ENCODE measurements around the gene MAZ.
A peak's percentile ranks its signal among the peaks of the same experiment; 100 is the strongest.

MAZ gene

DNA sequence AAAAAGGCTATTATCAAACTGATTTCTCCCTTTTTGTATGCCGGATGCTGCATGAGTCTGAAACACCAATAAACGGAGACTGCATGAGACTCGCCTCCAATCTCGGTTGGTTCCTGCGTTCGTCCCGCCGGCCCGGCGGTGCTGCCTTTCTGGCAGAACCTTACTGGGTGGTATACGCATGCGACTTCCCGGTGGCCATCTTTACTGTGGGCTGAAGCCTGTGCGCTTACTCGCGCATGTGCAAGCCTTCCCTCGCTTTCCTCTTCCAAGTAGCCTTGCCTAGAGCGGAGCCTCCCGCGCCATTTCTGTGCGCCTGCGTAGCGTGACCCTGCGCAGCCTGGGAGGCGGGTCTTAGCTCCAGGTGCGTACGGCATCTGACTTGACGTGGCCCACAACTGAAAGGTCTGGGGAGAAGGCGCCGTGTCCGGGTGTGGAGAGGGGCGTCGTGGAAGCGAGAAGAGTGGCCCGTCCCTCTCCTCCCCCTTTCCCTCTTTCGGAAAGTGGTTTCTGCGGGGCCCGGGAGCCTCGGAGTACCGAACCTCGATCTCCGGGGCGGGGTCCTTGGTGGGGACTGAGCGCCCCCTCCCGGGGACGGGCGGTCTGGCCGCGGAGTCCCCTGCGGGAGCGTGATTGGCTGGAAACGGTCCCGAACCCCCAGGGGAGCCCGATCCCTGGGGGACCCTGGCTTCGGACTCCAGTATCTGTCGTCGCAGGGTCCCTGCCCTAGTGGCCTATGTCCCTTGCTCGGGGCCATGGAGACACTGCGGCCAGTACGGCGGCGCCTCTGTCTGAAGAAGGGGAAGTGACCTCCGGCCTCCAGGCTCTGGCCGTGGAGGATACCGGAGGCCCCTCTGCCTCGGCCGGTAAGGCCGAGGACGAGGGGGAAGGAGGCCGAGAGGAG is 9.7 kb downstream of the MAZ start, which contains the start of gene PAGR1:
PAGR1 (plus strand) TSS at position 360 of the 901 bp plus-strand sequence; CDS start at position 734, 374 bp downstream.
- TF ChIP-seq, protein P1, sequence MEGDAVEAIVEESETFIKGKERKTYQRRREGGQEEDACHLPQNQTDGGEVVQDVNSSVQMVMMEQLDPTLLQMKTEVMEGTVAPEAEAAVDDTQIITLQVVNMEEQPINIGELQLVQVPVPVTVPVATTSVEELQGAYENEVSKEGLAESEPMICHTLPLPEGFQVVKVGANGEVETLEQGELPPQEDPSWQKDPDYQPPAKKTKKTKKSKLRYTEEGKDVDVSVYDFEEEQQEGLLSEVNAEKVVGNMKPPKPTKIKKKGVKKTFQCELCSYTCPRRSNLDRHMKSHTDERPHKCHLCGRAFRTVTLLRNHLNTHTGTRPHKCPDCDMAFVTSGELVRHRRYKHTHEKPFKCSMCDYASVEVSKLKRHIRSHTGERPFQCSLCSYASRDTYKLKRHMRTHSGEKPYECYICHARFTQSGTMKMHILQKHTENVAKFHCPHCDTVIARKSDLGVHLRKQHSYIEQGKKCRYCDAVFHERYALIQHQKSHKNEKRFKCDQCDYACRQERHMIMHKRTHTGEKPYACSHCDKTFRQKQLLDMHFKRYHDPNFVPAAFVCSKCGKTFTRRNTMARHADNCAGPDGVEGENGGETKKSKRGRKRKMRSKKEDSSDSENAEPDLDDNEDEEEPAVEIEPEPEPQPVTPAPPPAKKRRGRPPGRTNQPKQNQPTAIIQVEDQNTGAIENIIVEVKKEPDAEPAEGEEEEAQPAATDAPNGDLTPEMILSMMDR (conservative IDR thresholded peaks at IDR 0.05; ENCODE audit: low read length) = peak; percentile 71
- peak; percentile 100 for DNase-seq (ENCODE audit: low read depth)
- peak within 1 kb of the TSS; percentile 89 for H3K4me3 ChIP-seq (ENCODE audit: low read length)

DNA sequence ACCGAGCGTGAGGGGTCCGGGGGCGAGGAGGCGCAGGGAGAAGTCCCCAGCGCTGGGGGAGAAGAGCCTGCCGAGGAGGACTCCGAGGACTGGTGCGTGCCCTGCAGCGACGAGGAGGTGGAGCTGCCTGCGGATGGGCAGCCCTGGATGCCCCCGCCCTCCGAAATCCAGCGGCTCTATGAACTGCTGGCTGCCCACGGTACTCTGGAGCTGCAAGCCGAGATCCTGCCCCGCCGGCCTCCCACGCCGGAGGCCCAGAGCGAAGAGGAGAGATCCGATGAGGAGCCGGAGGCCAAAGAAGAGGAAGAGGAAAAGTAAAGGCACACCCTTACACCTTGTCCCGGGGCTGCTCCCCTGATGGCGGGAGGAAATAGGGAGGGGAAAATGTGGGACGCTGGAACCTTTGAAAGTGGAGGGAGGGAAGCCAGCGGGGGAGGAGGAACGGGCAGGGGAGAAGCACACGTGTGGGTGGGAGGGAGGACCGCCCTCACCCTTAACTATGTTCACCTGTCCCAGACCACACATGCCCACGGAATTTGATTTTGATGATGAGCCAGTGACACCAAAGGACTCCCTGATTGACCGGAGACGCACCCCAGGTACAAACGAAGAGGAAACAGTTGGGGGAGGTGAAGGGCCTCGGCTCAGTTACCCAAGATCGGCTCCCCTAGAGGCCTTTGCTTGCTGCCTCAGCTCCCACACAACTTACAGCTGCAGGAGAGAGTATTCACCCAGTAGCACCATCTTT is 10.5 kb downstream of the MAZ start:
- H3K4me3 ChIP-seq (ENCODE audit: low read length) = peak overlapping the region; percentile 89
- TF ChIP-seq, protein P1 (conservative IDR thresholded peaks at IDR 0.05; ENCODE audit: low read length) = no peak; the same call in 1 of the 2 replicates
- DNase-seq (ENCODE audit: low read depth) = peak; percentile 60

DNA sequence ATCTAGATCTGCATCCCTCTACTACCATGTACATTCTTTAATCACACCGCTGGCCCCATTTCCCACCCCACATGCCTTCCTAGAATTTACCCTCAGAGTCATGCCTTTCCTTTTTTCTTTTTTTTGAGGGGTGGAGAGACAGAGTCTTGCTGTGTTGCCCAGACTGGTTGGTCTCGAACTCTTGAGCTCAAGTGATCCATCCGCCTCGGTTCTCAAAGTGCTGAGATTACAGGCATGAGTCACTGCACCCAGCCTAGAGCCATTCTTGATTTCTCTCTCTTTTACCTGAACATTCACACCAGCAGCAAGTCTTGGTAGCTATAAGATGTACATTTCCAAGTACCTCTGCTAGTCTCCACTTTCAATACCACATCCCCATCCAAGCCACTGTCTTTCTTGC is 11.8 kb downstream of the MAZ start:
- no peak for DNase-seq (ENCODE audit: low read depth)
- TF ChIP-seq, protein P1 (conservative IDR thresholded peaks at IDR 0.05; ENCODE audit: low read length) = no peak
- H3K4me3 ChIP-seq (ENCODE audit: low read length) = no peak overlapping the region

DNA sequence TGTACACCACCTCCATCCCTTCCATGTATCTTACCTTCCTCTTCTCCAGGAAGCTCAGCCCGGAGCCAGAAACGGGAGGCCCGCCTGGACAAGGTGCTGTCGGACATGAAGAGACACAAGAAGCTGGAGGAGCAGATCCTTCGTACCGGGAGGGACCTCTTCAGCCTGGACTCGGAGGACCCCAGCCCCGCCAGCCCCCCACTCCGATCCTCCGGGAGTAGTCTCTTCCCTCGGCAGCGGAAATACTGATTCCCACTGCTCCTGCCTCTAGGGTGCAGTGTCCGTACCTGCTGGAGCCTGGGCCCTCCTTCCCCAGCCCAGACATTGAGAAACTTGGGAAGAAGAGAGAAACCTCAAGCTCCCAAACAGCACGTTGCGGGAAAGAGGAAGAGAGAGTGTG is 13.2 kb downstream of the MAZ start:
- no peak for DNase-seq (ENCODE audit: low read depth)
- TF ChIP-seq, protein P1 (conservative IDR thresholded peaks at IDR 0.05; ENCODE audit: low read length) = no peak
- peak overlapping the region; percentile 97 for H3K4me3 ChIP-seq (ENCODE audit: low read length)

DNA sequence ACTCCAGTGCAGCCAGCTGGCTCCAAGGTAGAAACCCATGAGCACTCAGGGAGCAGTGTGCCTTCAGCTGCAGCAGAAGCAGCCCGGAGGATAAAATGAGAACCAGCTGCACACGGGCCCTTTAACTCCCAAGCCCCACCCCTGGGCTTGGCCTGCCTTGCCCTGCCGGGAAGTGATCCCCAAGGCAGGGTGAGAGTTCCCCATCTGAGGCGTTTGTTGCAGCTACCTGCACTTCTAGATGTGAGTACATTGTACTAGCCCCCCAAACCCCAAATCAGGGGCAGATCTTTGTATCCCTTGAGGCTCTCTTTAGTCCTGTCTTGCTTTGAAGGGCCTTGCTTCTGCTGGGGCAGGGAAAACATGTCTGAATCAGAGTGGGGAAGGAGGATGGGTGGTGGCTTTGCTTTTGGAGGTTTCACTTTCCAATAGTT is 14.0 kb downstream of the MAZ start, which contains the start of gene MVP:
MVP (plus strand) TSS at position 192 of the 431 bp plus-strand sequence. CDS start 10,088 bp downstream, outside the sequence.
- peak within 1 kb of the TSS; percentile 97 for H3K4me3 ChIP-seq (ENCODE audit: low read length)
- TF ChIP-seq, protein P1 (conservative IDR thresholded peaks at IDR 0.05; ENCODE audit: low read length) = no peak
- peak; percentile 70 for DNase-seq (ENCODE audit: low read depth)

DNA sequence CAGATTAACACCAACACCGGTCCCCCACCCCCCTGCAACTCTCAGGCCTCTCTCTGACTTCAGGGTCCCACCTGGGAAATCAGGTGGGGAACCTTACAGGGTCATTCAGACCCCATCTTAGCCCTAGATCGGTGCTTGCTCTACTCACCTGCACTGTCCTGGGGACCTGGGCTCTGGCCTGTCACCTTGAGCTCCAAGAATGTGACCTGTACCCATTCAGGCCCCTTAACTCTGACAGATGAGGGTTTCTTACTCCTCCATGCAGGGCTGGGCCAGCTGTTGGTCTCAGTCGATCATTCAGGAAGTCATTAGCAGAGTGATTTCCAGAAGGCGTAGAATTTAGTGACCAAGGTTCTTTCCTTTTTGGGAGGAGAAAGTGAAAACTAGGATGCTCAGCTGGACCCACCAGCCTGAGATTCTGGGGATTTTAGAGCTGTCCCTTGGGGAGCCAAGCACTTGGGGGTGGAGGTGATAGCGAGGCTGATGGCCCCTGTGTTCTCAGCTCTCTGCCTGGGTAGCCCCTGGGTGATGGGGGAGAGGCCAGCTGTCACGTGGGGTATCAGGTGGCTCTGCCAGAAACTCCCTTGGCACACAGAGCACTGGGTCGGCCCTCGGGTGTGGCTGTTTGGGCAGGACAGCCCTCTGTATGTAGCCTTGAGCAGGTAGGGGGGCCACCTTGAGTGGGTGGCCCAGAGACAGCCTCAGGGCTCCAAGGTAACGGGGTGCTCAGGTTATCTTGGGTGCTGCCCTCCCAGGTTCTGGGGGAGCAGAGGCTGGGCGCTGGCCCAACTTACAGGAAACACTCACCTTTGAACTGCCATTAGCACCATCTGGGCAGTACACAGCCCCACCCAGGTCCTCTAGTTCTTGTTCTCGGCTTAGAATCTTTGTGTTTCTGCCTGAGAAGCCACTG is 14.7 kb downstream of the MAZ start:
- TF ChIP-seq, protein P1 (conservative IDR thresholded peaks at IDR 0.05; ENCODE audit: low read length) = no peak
- peak overlapping the region; percentile 97 for H3K4me3 ChIP-seq (ENCODE audit: low read length)
- DNase-seq (ENCODE audit: low read depth) = peak; percentile 32
